ENCODE results near the gene USP40.

The USP40 gene

DNA sequence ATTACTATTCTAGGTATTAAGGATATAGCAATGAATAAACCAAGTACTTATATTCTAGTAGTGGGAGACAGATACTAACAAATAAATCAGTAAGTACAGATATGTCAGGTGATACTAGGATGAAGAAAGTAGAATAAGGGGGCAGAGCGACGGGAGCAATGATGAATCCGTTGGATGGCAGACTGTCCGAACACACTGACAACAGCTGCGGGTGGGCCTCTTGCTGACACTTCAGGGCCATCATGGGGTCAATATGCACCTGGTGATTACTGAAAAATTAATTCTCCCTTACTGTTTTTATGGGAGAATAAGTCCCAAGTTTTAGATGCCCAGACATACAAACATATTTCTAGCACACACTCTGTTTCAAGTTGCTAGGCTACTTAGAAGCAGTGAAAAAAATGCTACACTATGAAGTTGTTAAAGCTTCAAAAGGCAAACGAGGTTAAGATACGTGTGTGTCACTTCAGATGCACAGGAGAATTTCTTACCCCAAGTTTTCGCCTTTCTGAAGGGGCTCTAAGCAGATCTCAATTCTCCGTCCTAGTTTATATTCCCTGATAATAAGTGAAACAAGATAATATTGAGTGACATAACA, 78.7 kb downstream of the USP40 start:
- Histone ChIP-seq H3K9me3 (ENCODE audit: control insufficient read depth, low read length) (no peaks in the 10 kb centered on the region), H3K4me3 (ENCODE audit: insufficient read depth, low read depth, low read length, poor library complexity, severe bottlenecking) (no peak overlapping the region), H3K4me1 (ENCODE audit: control insufficient read depth, insufficient read depth, low read length, poor library complexity, severe bottlenecking) (no peaks in the 10 kb centered on the region), H3K36me3 (ENCODE audit: control insufficient read depth, insufficient read depth, low read length) (peaks cover 22% of the 10 kb centered on the region), H3K27ac (ENCODE audit: insufficient read depth, low read length, poor library complexity, severe bottlenecking) (no peak overlapping the region), H3K27me3 (replicated peaks; ENCODE audit: control insufficient read depth, insufficient read depth, low read length, poor library complexity, severe bottlenecking) (no peaks in the 10 kb centered on the region)
- DNase-seq = no peak

DNA sequence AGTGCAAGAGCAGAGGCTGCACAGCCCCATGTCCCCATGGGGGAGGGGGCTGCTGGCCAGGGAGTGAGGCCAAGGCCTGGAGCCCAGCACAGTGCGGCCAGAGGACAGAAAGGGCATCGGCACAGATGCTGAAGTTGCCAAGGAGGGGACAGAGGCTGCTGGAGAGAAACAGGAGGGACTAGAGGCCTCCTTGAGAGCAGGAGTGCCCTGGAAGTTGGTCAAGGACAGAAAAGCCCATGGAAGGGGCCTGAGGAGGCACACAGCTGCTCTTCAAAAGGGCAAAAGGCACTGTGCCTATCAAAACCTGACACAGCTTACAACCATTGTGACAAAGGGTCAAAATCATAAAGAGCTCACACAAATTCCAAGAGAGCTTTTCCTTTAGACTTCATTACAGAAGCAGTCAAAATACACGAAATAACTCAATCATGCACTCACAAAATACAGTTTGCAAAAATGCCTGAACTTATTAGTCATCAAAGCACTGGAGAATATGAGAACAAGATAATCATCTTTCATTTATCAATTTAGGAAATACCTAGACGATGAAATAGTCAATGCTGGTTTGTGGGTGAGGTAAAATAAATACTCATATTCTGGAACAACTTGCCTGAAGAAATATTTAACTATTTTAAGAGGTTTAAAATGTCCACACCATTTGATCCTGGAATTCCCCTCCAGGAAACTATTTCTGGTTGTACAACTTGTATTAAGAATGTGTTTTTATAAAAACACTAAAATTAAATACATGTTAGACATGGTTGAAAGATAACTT, 79.6 kb downstream of the USP40 start:
- Histone ChIP-seq H3K4me3 (ENCODE audit: insufficient read depth, low read depth, low read length, poor library complexity, severe bottlenecking) (no peak overlapping the region), H3K36me3 (ENCODE audit: control insufficient read depth, insufficient read depth, low read length) (peaks cover 20% of the 10 kb centered on the region), H3K4me1 (ENCODE audit: control insufficient read depth, insufficient read depth, low read length, poor library complexity, severe bottlenecking) (no peaks in the 10 kb centered on the region), H3K27ac (ENCODE audit: insufficient read depth, low read length, poor library complexity, severe bottlenecking) (no peak overlapping the region), H3K27me3 (replicated peaks; ENCODE audit: control insufficient read depth, insufficient read depth, low read length, poor library complexity, severe bottlenecking) (no peaks in the 10 kb centered on the region), H3K9me3 (ENCODE audit: control insufficient read depth, low read length) (no peaks in the 10 kb centered on the region)
- no peak for DNase-seq

DNA sequence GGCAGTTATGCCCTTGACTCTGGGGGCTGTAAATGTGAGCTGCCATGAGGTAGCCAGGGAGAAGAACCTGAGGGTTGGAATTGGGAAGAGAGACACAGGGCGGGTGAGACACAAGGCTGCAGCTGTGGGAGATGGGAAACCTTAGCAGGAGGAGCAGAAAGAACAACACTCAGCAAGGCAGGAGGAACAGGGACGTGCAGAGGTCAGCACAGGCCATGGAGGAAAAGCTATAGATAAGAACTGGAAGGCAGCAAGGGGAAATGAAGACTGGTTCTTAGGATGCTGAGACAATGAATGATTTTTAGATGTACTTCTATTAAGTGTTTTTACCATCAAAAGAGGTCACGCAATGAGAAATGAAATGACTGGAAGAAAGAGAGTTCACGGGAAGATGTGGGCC, 80.2 kb downstream of the USP40 start:
- DNase-seq = no peak
- Histone ChIP-seq H3K9me3 (ENCODE audit: control insufficient read depth, low read length) (no peaks in the 10 kb centered on the region), H3K36me3 (ENCODE audit: control insufficient read depth, insufficient read depth, low read length) (peaks cover 20% of the 10 kb centered on the region), H3K4me3 (ENCODE audit: insufficient read depth, low read depth, low read length, poor library complexity, severe bottlenecking) (no peak overlapping the region), H3K27ac (ENCODE audit: insufficient read depth, low read length, poor library complexity, severe bottlenecking) (no peak overlapping the region), H3K27me3 (replicated peaks; ENCODE audit: control insufficient read depth, insufficient read depth, low read length, poor library complexity, severe bottlenecking) (no peaks in the 10 kb centered on the region), H3K4me1 (ENCODE audit: control insufficient read depth, insufficient read depth, low read length, poor library complexity, severe bottlenecking) (no peaks in the 10 kb centered on the region)

DNA sequence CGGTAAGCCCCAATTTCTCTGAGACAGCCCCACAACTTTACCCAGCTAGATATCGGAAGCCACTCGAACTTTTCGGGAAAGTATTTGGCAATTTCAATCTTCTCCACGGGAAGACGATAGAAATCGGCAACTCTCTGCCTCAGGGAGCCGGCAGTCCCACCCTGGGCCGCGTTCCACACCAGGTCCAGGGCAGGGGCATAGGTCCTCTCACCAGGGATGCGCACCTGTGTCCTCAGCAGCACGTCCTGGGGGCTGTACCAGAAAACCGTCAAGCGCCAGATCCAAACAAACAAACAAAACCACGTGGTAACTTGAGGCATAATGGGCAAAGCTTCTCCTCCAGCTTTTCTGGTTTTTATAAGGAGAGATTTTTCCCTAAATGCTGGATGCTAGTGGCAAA, 80.9 kb downstream of the USP40 start:
- H3K4me1 ChIP-seq (ENCODE audit: control insufficient read depth, insufficient read depth, low read length, poor library complexity, severe bottlenecking) = no peaks in the 10 kb centered on the region
- H3K36me3 ChIP-seq (ENCODE audit: control insufficient read depth, insufficient read depth, low read length) = peaks cover 20% of the 10 kb centered on the region
- no peak overlapping the region for H3K27ac ChIP-seq (ENCODE audit: insufficient read depth, low read length, poor library complexity, severe bottlenecking)
- no peaks in the 10 kb centered on the region for H3K9me3 ChIP-seq (ENCODE audit: control insufficient read depth, low read length)
- H3K4me3 ChIP-seq (ENCODE audit: insufficient read depth, low read depth, low read length, poor library complexity, severe bottlenecking) = no peak overlapping the region
- H3K27me3 ChIP-seq (replicated peaks; ENCODE audit: control insufficient read depth, insufficient read depth, low read length, poor library complexity, severe bottlenecking) = no peaks in the 10 kb centered on the region
- DNase-seq = no peak

DNA sequence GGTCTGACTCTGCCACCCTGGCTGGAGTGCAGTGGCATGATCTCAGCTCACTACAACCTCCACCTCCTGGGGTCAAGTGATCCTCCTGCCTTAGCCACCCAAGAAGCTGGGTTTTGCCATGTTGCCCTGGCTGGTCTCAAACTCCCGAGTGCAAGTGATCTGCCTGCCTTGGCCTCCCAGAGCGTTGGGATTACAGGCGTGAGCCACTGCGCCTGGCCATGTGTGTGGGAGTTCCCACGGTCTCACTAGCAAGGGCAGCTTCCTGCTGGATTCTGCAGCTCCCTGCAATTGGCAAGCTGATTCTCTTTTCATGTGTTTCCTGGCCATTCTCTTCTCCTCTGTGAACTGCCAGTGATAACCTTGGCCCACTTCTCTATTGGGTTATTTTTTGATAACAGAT, 84.0 kb downstream of the USP40 start:
- Histone ChIP-seq H3K4me3 (ENCODE audit: insufficient read depth, low read depth, low read length, poor library complexity, severe bottlenecking) (no peak overlapping the region), H3K4me1 (ENCODE audit: control insufficient read depth, insufficient read depth, low read length, poor library complexity, severe bottlenecking) (no peaks in the 10 kb centered on the region), H3K9me3 (ENCODE audit: control insufficient read depth, low read length) (no peaks in the 10 kb centered on the region), H3K36me3 (ENCODE audit: control insufficient read depth, insufficient read depth, low read length) (peaks cover 19% of the 10 kb centered on the region), H3K27ac (ENCODE audit: insufficient read depth, low read length, poor library complexity, severe bottlenecking) (no peak overlapping the region), H3K27me3 (replicated peaks; ENCODE audit: control insufficient read depth, insufficient read depth, low read length, poor library complexity, severe bottlenecking) (no peaks in the 10 kb centered on the region)
- no peak for DNase-seq

DNA sequence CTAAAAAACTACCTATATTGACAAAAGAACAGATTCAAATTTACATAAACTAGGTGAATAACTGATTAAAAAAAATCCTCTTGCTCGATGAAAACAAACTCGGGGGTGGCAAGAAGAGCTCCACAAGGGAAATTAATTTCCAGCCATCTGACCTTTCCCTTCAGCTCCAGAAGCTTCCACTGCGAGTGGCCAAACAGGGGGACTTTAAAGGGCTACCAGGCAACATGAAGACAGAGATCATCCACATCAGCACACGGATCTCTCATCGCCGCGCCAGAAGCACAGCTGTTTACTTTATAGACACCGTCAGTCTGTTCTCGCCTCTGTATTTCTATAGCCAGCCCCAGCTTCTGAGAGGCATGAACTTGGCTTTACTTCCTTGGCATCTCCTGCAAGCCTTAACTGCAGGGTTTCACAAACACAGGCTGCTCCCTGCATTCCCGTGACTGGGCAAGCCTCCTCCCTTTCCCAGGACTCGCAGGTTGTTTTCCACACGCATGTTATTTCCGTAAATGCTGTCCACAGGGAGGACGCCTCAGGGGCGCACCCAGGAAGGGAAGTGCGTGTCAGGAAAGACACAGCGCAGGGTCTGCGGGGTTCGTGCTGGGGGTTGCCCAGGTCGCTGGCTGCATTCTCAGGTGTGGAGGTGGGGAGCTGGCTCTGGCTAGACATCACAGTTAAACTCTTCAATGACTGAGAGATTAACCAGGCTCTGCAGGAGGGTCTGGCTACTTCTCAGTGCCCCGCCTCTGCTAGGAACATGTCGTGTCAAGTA, 85.0 kb downstream of the USP40 start:
- no peak overlapping the region for H3K4me3 ChIP-seq (ENCODE audit: insufficient read depth, low read depth, low read length, poor library complexity, severe bottlenecking)
- peaks cover 23% of the 10 kb centered on the region for H3K36me3 ChIP-seq (ENCODE audit: control insufficient read depth, insufficient read depth, low read length)
- no peaks in the 10 kb centered on the region for H3K4me1 ChIP-seq (ENCODE audit: control insufficient read depth, insufficient read depth, low read length, poor library complexity, severe bottlenecking)
- no peaks in the 10 kb centered on the region for H3K9me3 ChIP-seq (ENCODE audit: control insufficient read depth, low read length)
- no peak for DNase-seq
- H3K27ac ChIP-seq (ENCODE audit: insufficient read depth, low read length, poor library complexity, severe bottlenecking) = no peak overlapping the region
- H3K27me3 ChIP-seq (replicated peaks; ENCODE audit: control insufficient read depth, insufficient read depth, low read length, poor library complexity, severe bottlenecking) = no peaks in the 10 kb centered on the region

DNA sequence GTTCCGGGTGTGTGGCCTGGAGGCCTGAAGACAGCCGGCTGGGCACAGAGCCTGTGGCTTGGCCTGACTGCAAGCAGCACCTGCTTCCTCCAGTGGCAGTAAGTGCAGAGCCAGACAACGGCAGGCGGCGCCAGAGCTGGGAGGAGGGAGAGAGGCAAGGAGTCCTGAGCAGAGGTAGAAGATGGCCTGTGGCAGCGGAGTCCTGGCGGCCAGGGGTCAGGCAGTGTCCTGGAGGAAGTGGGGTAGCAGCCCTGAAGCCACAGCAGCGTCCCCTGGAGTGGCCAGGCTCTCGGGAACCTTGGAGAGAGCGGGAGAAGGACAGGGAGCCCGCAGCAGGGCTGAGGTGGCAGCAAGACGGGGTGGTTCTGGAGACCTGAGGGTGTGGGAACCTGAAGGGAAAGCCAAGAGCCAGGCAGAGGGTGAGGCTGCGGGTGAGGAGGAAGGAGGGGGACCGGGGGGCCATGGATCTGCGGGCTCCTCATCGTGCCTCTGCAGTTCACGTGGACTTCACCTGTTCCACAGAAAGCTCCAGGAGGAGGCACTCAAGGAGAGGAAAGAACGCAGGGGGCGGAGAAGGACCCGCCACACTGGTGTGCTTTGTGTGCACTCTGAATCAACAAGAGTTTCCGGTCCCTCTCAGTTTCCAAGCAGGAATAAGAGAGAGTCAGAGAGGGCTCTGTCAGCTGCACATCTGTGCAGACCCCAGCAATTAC, 85.9 kb downstream of the USP40 start:
- Histone ChIP-seq H3K4me3 (ENCODE audit: insufficient read depth, low read depth, low read length, poor library complexity, severe bottlenecking) (no peak overlapping the region), H3K9me3 (ENCODE audit: control insufficient read depth, low read length) (no peaks in the 10 kb centered on the region), H3K4me1 (ENCODE audit: control insufficient read depth, insufficient read depth, low read length, poor library complexity, severe bottlenecking) (no peaks in the 10 kb centered on the region), H3K27ac (ENCODE audit: insufficient read depth, low read length, poor library complexity, severe bottlenecking) (no peak overlapping the region), H3K36me3 (ENCODE audit: control insufficient read depth, insufficient read depth, low read length) (peaks cover 21% of the 10 kb centered on the region), H3K27me3 (replicated peaks; ENCODE audit: control insufficient read depth, insufficient read depth, low read length, poor library complexity, severe bottlenecking) (no peaks in the 10 kb centered on the region)
- DNase-seq = no peak

DNA sequence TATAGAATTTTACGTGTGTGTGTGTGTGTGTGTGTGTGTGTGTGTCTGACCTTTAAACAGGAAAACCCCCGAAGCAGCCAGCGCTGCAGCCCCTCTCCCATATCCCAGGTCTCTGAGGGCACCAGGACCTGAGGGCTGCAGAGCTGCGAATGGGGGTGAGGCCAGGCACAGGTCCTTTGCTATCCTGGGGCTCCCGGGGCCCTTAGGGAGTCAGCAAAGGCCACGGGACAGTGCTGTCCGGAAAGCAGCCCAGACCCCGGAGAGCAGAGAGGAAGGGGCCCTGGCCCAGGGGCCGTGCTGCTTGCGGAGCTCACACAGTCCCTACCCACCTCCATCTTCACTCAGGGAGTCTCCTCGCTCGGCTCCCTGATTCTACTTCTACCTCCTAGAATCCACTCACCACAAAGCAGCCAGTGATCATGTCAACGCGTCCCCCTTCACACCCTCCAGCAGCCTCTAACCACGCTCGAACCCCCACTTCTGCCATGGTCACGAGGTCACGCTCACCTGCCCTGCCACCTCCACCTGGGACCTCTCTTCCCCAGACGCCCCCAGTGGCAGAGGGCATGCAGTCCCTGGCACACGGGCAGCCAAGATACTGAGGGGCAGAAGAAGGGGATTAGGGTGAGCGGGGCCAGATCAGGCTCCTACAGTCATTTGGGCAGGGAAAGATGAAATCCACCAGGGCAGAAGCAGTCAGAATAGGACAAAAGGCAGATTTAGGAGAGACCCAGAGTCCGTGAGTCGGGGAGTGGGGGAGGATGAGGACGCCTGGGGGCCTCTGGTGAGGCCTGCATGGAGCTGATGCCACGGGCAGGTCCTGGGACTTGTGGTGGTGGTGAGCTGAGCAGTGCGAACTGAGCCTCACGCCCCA, 86.7 kb downstream of the USP40 start:
- no peak overlapping the region for H3K4me3 ChIP-seq (ENCODE audit: insufficient read depth, low read depth, low read length, poor library complexity, severe bottlenecking)
- H3K27ac ChIP-seq (ENCODE audit: insufficient read depth, low read length, poor library complexity, severe bottlenecking) = no peak overlapping the region
- H3K9me3 ChIP-seq (ENCODE audit: control insufficient read depth, low read length) = no peaks in the 10 kb centered on the region
- DNase-seq = no peak
- no peaks in the 10 kb centered on the region for H3K4me1 ChIP-seq (ENCODE audit: control insufficient read depth, insufficient read depth, low read length, poor library complexity, severe bottlenecking)
- no peaks in the 10 kb centered on the region for H3K27me3 ChIP-seq (replicated peaks; ENCODE audit: control insufficient read depth, insufficient read depth, low read length, poor library complexity, severe bottlenecking)
- peaks cover 13% of the 10 kb centered on the region for H3K36me3 ChIP-seq (ENCODE audit: control insufficient read depth, insufficient read depth, low read length)

Measured in effector memory CD4-positive, alpha-beta T cell (primary cell).